Transverse colon (tissue), 4 donors: ENCODE measurements around the gene UBALD2.

Source experiments
- CTCF ChIP-seq, 5 experiments: fragments of 200-600 bp in 3 of 5; fragments of 450-650 bp in 2 of 5; sonication (generic) in 3 of 5; IDR thresholded peaks; 1 replicate in 2 of 5; 2 replicates in 3 of 5; pipeline ENCODE4 v1.5.1; 2016 to 2017; ENCODE audit warnings: antibody characterized with exemption in 5 of 5, inconsistent platforms in 3 of 5, mild to moderate bottlenecking in 2 of 5, moderate library complexity in 1 of 5
- EP300 ChIP-seq: sonication (generic); formaldehyde crosslinking; IDR thresholded peaks from one replicate; pipeline ENCODE4 v1.6.1; 2017; ENCODE audit warnings: antibody characterized with exemption, low read depth
- POLR2A ChIP-seq: fragments of 450-650 bp; IDR thresholded peaks from one replicate; pipeline ENCODE4 v1.6.1; 2016; ENCODE audit warnings: antibody characterized with exemption, mild to moderate bottlenecking, moderate library complexity
- POLR2AphosphoS5 ChIP-seq, 3 donors: sonication (generic); formaldehyde crosslinking; IDR thresholded peaks; one replicate each; pipeline ENCODE4 v1.6.1; 2016; ENCODE audit warnings: antibody characterized with exemption in 3 of 3

GRCh38 chr17:76278268-76278908 is 13.2 kb downstream of the UBALD2 start:
- TF ChIP-seq POLR2AphosphoS5 (IDR thresholded peaks at IDR 0.05) (no peak), POLR2A (no peak), CTCF (IDR thresholded peaks at IDR 0.05) (no peak), EP300 (no peak)
